ENCODE results near the gene CDT1. TPM values are rescaled to one million over a fixed set of nuclear protein-coding genes. Genes with fewer than 3 reads are reported as not detected.

CDT1 gene
- 0.76 TPM for total RNA-seq

DNA sequence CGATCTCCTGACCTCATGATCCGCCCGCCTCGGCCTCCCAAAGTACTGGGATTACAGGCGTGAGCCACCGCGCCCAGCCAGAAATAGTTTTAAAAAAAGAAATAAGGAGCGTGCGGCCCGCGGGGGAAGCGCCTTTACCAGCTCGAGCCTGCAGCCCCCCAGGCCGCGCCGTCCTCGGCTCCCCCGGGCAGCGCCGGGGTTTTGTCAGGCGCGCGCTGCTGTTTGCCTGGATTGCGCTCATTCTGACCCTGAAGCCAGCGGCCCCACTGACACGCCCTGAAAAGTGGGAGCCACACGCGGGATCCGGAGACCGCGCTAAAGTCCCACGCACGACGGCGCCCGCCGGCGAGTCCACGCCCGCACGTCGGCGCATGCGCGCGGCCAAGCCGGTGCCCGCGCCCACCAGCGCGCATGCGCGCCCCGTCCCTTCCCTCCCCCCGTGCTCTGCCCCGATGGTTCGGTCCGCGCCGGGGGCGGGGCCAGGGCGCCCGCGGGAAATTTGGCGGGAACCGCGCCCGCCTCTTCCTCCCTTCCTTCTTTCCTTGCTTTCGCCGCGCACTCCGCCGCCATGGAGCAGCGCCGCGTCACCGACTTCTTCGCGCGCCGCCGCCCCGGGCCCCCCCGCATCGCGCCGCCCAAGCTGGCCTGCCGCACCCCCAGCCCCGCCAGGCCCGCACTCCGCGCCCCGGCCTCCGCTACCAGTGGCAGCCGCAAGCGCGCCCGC lies at the start of gene CDT1:
Gene CDT1 (plus strand): TSS at position 526 of the 724 bp plus-strand sequence. CDS start 43 bp downstream, at position 569.
- peak; percentile 93 for DNase-seq (ENCODE audit: low spot score)
- ATAC-seq = peak; percentile 68
- intact Hi-C loops (cut with DNase I) = no loop called here

DNA sequence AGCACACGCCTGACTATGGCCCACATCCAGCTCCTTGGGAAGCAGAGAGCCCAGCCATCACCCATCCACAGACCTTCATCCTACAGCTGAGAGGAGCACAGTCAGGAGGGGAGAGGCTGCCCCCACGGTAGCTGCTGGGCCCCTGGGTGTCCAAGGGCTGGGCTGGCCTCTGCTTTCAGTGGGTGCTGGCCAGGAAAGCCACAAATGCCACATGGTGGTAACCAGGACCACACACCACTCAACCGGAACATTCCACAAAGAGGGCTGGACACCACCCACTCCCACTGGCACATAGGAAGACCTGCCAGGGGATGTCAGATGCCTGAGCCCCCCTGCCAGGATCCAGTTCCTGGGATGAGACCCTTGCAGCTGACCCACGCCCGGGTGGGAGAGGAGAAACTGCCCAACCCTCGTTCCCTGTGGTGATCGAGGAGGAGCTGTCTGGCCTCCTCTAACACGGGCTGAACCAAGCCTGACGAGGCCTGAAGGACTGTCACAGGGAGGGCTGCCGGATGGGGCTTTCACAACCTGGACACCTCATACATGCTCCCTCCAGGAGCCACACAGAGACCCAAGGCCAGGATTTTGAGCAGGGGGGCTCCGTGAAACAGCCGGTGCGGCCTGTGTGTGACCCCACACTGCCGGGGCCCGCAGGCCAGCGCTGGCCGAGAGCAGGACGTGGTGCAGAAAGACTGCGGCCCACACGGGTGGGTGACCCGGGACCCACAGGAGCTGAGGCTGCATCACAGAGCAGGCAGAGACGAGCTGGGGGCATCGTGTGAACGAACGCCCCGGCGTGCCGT lies 49.3 kb upstream of the CDT1 start:
- intact Hi-C loops (cut with DNase I) = no loop called here

DNA sequence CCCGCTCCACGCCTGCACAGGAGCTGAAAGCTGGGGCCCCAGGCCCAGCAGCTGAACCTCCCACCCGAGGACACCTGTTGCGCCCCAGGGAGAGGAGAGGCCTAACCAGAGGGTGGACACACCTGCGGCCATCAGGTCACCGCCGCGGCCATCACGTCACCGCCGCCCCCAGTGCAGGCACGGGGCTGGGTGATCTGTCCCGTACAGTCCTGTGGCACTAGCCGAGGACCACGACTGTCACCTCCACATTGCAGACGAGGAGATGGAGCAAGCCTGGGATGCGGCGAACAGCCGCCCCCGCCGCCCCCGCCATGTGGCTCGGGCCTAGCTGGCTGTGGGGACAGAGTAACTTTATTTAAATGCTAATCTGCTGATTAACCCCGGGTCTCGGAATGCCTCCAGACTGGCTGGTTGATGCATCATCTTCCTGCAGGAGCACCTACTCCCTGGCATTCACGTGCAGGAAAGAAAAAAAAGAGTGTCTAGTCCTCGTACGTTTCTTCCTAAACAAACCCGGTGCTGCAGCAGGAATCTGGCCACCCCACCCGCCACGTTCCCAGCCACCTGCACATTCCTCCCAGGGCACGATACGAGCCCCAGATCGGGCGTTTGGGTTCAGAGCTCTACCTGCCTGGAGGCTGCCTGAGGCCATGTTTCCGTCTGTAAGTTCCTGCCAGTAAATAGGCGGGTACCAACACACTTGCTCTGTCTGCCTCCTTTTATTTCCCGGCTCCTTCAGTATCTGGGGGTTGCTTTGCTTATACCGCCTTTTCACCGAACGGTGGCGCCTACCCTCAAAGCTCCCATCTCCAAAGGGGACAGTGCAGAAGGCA lies 48.5 kb upstream of the CDT1 start:
- no peak for DNase-seq (ENCODE audit: low spot score)
- intact Hi-C loops (cut with DNase I) = no loop called here
- no peak for ATAC-seq

More for the DNA sequence above, 49.3 kb upstream of the CDT1 start:
- ATAC-seq = peak; percentile 18
- DNase-seq (ENCODE audit: low spot score) = no peak

DNA sequence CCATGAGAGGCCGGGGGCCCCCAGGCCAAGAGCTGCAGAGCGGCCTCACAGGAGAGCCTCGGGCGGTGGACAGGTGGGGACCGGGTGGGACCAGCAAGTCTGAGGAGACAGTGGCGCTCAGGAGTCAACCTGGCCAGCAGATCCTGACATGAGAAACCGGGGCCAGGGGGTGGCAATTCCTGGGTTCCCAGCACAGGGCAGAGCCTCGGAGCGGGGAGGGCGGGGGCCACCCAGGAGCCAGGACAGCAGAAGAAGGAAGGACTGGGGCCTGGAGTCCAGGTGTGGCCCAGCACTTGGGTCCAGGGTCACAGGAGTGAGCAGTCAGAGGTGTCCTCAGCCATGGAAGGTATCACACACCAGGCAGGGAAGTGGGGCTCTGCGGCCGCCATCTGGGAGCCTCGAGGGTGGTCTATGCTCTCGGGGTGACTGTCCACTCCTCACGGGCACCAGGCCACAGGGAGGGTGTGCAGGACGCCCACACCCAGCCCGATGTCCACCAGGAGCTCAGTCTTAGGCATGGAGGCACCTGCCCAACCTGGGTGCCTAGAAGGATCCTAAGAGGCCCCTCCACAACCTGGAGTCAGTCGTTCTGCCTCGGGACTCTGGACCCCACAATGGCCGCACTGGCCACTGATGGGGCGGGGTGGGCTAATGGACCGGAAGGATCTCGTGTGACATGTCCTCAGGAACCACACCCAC lies 47.7 kb upstream of the CDT1 start:
- intact Hi-C loops (cut with DNase I) = no loop called here
- ATAC-seq = no peak
- DNase-seq (ENCODE audit: low spot score) = no peak

DNA sequence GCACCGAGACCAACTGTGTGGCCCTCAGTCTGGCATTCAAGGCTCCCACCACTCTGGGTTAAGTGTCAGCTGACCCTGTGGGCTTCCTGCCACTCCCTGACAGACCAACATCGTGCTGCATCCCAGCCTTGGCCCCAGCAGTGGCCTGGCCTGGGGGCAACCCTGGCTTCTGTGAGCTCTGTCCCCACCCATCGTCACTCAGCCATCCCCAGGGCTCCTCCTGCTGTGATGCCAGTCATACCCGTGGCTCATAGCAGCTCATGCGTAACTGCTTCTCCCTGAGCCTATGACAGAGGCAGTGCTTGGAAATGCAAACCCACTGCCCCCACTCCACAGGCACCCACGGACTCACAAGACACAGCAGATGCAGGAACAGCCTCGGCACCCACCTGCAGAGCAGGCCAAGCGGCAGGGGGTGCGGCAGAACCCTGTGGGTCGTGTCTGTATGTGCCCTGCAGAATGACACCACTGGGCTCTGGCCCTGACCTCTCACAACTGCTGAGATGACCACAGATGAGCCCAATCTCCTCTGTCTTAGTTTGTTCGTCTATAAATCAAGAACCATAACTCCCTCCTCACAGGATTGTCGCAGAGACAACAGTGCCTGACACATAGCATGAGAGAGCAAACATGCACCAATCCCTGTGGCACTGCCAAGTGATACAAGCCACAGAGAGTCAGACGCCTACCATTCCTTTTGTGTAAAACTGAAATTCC lies 45.2 kb upstream of the CDT1 start:
- intact Hi-C loops (cut with DNase I) = no loop called here
- DNase-seq (ENCODE audit: low spot score) (no peak), ATAC-seq (no peak)

DNA sequence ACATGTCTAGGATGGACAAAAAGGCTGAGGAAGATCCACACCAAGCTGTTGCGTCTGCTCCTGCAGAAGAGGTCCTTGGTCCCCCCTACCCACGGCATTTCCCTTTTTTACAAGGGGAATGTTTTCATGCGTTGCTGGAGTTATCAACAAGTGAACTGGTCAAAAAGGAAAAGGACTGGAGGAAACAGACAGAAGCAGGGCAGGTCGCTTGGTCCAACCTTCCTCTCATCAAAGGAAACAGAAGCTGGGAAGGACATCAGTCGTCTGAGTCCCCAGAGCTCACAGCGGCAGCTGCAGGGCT lies 44.7 kb upstream of the CDT1 start:
- DNase-seq (ENCODE audit: low spot score) (no peak), ATAC-seq (no peak)
- intact Hi-C loops (cut with DNase I) = no loop called here

DNA sequence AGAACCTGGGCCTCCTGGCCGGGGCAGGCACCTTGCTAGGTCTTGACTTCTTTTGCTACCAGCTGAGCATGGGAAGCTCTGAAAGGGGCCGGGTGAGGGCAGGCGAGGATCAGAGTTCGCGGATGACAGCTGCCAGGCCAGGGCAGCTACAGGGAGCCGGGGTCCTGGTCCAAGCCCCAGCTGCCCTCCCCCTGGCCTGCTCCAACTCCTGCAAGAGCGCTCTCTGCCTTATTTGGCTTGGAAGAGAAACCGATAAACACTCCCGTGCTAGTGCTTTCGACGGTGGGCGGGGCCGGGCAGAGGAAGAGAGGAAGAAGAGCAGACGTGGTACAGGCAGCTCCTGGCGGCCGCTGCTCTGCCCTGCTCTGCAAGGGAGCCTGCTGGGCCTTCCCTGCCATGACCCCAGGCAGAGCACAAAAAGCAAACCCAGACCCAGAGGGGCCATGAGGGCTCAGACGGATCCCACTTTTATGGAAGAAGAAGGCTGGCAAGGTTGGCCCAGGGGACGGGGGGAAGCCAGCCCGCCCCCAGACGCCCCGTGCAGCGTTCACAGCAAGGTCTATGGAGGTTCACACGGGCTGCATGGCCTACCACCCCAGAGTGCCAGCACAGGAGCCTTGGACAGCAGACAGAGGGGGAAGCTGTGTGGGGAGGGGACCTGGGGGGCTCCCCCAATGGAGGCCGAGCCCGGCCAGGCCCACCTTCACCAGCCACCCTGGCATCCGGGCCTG lies 44.2 kb upstream of the CDT1 start:
- intact Hi-C loops (cut with DNase I) = no loop called here
- ATAC-seq (peak; percentile 76), DNase-seq (ENCODE audit: low spot score) (no peak)

DNA sequence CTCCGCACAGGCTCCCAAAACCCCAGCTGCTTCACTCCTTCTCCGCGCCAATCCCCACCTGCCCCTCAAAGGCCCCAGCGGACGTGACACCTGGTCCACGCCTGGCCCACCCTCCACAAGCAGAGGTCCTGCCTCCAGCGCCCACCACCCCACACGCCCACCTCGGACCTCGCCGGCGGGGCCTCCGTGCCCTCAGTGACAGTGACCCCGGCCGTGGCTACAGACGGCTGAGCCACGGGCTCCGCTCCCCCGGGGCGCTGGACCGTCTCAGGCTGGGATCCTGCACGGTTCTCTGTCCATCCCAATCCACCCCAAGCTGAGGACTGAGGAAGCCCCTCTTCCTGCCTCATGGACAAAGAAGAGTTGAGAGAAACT lies 43.6 kb upstream of the CDT1 start:
- intact Hi-C loops (cut with DNase I) = no loop called here
- DNase-seq (ENCODE audit: low spot score) = no peak
- ATAC-seq = no peak

DNA sequence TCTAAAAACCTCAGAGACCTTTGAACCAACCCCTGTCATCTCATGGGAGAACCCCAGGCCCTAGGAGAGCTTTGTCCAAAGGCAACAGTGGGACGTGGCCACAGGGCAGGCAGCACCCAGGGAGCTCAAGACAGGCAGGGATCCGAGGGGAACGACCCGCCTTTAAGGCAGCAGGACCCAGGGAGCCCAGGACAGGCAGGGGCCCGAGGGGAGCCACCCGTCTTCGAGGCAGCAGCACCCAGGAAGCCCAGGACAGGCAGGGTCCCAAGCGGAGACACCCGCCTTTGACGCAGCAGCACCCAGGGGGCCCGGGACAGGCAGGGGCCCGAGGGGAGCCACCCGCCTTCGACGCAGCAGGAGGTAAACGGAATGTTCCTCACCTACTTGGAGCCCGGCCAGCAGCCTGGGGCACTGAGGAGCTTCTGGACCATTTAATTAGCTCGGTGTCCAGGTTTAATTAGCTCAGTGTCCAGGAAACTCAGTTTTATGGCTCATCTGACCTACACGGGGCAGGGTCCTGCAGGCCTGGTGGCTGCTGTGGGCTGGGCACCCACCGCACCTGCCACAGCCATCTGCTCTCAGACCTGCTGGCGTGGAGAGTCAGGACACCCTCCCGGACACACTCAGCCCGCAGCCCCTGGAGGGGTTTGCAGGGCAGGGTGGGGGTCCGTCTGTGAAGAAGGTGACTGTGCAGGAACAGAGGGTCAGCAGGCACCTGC lies 43.0 kb upstream of the CDT1 start:
- DNase-seq (ENCODE audit: low spot score) (no peak), ATAC-seq (no peak)
- intact Hi-C loops (cut with DNase I) = no loop called here

DNA sequence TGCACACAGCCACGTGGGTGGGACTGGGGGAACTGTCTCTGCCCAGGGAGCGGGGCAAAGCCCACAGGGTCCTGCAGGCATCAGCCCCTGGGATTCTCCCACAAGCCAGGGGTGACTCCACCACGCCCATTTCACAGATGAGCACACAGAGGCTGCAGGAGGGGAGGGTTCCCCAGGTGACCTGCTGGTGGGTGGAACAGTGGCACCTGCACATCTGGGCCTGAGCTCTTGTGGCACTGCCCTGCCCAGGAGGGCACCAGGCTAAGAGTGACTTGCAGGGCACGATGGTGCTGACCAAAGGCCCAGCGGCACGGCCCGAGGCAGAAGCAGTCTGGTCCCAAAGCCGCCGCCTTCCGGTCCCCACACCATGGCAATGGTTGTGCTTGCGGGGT lies 42.5 kb upstream of the CDT1 start:
- ATAC-seq (no peak), DNase-seq (ENCODE audit: low spot score) (no peak)
- intact Hi-C loops (cut with DNase I) = no loop called here

DNA sequence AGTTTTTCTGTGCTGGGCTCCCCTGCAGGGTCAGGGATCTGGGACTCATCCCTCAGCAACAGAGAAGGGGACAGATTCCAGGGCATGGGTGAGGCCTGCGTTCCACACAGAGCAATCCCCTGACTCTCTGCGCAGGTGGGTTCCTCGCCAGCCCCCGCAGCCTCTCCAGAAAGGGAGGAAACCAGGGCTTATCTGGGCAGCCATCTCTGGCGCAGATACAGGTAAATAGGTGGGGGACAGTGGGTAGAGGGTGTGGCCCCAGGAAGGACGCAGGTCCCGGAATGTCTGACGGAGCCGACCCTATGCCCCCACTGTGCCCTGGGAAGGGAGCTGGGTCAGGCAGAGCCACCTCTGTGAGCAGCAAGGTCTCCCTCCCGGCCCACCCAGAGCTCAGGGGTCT lies 41.8 kb upstream of the CDT1 start:
- ATAC-seq = no peak

DNA sequence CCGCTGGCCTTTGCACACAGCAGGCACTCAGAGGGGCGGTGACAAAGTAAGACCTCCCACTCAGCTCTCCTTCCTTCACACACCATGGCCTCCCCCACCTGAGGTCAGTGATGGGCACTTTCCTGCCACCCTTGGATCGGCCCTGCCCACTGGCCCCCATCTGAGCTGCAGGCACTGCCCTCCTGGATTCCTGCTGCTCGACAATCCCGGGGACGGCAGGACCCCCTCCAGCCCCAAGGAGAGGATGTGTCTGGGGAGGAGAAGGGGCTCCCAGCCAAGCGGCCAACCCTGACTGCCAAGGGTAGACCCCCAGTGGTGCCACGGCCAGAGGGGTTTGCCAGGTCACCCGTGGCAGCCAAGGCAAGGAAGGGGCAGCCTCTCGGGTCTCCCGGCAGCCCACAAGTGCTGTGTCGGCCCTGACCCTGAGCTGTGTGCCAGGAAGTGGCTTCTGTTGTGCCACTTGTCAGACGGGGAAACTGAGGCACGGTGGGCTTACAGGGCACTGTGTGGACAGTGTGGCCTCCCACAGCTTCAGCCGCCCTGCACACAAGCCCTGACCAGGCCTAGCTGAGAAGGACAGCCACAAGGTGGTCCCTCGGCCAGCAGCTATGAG lies 41.2 kb upstream of the CDT1 start:
- DNase-seq (ENCODE audit: low spot score) = no peak
- intact Hi-C loops (cut with DNase I) = no loop called here
- no peak for ATAC-seq

More for the DNA sequence above, 41.8 kb upstream of the CDT1 start:
- intact Hi-C loops (cut with DNase I) = no loop called here
- DNase-seq (ENCODE audit: low spot score) = no peak

DNA sequence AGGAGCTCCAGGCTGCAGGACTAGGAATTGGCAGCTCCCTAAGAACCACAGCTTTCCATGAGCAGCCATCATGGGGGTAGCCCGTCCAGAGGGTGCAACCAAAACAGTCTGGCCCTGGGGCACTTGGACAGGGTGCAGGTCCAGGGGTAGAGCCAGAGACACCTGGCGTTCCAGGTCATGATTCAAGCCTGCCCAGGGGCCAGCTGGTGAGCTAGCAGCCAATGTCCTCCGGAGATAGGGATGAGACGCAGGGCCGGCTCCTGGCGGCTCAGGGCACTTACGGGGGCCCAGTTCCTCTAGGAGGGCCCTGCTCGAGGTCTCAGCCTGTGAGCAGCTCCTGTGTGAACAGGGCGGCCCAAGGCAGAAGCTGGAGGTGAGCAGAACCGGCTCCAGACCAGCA lies 40.6 kb upstream of the CDT1 start:
- DNase-seq (ENCODE audit: low spot score) (no peak), ATAC-seq (no peak)
- intact Hi-C loops (cut with DNase I) = no loop called here

DNA sequence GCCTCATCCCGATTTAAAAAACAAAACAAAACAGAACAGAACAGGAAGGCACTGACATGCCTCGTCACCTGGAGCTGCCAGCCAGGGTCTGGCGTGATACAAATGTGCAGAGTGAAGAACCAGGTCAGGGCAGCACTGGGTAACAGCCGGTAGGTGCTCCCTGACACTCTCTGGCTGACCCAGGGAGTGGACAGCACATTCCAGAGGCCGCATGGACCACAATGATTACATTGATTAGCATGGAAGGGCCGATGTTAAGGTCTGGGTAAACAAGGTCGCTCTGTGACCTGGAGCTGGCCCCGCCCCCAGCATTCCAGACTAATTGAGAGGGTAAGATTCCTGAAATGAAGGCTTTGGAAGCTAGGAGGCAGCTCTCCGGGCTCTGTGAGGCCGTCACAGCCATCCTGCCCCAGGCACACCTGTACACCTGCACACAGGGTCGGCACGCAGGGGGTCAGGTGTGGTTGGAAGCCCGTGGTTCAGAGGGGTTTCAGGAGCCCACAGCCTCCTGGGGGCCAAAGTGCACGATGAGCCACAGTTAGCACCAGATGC lies 40.0 kb upstream of the CDT1 start:
- ATAC-seq (no peak), DNase-seq (ENCODE audit: low spot score) (no peak)
- intact Hi-C loops (cut with DNase I) = no loop called here

DNA sequence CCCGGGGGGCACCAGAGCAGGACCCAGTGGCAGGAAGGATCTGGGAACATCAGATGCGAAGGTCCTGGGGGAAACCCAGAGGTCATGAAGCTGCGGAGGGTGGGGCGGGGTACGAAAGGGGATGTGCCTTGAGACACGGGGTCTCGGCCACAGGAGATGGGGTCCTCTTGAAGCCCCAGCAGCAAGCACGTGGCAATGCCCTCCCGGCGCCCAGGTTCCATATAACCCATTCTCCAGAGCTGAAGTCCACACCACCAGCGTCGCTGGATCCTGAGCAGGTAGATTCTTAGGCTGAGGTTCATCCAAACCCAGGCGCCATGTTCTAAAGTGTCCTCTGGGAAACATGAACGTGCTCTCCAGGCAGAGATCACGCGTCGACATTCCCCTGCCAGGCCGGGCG lies 39.5 kb upstream of the CDT1 start:
- ATAC-seq (no peak), DNase-seq (ENCODE audit: low spot score) (no peak)
- intact Hi-C loops (cut with DNase I) = no loop called here

DNA sequence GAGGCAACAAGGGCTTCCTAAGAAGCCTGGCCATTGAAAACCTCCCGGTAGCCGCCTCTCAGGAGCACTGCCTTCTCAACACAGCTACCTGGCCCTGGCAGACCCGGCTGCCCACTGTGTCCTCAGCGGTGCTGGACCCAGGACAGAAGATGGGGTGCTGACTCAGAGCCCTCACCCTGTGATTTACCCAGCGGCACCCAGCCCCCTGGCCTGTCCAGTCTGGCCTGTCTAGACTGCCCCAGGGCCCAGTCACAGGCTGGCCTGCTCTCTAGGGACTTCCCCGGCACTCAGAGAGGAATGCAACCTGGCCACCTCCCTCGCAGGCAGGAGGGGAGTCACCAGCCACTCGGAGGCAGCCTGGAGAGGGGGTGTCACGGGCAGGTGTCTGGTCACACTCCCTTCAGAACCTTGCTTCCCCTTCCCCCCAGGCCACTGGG lies 38.7 kb upstream of the CDT1 start:
- DNase-seq (ENCODE audit: low spot score) (no peak), ATAC-seq (no peak)
- intact Hi-C loops (cut with DNase I) = no loop called here

DNA sequence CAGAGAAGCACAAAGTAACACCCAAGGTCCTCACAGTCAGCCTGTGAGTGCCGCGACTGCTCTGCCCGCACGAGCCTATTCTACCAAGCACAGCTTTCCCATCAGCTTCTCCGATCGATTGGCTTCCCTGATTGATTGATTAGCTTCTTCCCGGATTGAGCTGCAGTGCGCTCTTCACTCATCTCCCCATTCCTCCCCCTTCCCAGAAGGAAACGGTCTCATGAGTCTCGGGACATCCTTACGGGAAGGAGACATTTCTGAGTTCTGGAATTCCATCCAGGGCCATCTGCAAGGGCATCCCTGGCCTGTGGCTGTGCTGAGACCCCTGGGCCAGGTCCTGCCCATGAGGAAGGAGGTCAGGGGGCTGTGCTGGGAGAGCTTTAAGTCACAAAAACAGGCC lies 36.6 kb upstream of the CDT1 start:
- ATAC-seq (no peak), DNase-seq (ENCODE audit: low spot score) (no peak)

More for the DNA sequence above, 36.6 kb upstream of the CDT1 start:
- intact Hi-C loops (cut with DNase I) = no loop called here

All from sciatic nerve (tissue), 2 donors.